Measurements from ENCODE around the gene PPP2R1B.
A peak's percentile ranks its signal among the peaks of the same experiment; 100 is the strongest.
"Not testable (repeated sequence)": the region's sequence is repeated elsewhere in the genome, so short reads cannot be mapped to it uniquely, and the experiment has no call there.

The PPP2R1B gene

DNA sequence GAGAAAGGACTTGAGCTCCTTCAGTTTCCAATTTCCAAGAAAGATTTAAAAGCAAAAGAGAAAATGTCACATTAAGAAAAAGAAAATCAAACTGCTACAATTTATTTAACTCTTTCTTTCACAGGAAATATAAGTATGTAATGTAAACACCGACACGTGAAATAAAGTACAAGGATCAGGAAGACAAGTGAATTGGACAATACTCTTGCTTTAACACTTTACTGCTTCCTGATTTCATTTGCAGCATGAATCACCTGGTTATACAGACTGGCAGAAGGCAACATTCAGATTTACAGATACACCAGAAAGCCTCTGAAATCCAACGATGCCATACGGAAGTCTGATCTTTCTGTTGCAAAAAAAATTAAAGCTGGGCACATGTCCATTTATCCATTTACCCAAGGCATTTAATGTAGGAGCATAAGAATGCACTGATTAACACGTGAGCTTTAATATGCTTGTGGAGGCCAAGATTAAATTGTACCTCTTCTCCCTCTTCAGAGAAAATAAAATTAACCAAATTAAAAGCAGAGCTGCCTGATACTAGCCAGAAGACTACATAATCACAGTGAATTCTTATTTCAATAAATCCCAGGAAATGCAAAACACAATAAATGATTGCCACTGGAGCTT, 16.0 kb upstream of the PPP2R1B start:
- no peak for DNase-seq

DNA sequence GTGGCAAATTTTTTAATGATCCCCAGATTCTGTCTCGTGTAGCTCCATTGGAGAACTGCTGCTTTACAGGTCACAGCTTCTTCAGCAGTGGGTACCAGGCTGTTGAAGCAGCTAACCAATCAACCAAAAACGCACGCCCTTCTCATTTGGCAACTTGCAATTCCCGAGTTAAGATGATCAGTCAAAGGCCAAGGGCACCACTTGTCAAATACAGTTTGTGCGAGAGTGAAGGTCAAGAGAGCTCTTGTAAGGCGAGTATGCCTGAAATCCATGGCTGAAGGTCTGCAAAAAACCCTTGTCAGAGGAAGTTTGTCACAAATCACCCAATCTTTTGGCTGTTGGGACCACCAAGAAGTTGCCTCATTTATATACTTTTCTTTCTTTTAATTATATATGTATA, 12.9 kb upstream of the PPP2R1B start:
- no peak for DNase-seq

DNA sequence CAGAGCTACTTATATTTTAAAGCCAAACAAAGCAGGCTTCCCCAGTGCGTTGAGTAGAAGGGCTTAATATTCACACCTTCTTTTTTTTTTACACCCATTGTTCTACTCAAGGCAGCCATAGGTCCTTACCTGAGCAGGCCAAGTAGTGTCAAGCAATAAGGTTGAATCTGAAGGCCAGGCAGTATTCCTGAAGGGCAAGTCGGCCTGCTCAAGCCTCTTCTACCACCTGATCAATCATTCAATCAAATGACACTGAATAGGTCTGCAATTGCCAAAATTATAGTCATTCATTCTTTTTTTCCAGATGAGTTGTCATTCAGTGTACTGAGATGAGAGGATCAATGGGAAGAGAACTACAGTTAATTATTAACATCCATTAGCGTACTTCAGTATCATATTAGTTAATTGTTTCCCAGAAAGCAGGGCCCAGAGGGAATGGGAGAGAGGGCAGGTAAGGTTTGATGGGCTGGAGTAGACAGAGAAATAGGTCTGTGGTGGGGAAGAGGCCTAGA, 11.9 kb upstream of the PPP2R1B start:
- no peak for DNase-seq

DNA sequence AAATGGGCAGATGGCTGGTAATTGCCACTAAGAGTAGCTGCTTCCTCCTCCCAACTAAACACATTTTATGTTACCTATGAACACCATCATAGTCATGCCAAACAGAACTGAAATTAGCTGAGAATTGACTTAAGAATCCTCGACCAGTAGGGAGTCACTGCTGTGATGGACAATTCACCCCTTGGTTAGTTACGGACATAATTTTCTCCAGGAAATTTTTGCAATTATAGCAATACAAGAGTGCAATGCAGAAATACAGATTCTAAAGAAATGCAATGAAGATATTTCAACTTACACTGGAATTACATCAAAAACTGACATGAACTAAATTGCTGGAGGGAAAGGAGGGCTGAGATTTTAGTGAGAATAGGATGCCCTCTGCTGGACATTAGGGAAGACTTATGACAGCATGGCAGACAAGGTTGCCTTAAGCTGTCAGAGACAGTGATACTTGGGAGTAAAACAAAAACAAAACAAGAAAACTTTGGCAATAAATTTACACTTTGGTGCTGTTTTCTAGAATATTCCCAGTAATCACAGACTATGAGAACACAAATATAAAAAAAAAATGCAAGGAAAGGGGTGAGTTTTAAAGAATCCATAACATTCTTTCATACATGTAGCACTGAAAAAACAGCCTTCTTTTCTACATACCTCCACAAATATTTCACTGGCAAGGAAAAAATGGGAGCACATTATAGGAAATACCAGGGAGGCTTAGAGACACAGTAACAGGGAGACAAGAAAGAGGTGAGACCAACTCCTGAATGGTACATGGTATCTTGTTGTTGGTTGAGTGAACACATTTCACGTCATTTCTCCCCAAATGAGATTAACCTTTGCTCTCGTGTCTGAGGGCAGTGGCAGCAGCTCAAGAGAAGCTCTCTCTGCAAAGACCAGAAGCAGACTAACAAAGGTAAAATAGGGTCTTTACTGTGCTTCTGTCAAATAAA, 11.2 kb upstream of the PPP2R1B start:
- peak; percentile 53 for DNase-seq

DNA sequence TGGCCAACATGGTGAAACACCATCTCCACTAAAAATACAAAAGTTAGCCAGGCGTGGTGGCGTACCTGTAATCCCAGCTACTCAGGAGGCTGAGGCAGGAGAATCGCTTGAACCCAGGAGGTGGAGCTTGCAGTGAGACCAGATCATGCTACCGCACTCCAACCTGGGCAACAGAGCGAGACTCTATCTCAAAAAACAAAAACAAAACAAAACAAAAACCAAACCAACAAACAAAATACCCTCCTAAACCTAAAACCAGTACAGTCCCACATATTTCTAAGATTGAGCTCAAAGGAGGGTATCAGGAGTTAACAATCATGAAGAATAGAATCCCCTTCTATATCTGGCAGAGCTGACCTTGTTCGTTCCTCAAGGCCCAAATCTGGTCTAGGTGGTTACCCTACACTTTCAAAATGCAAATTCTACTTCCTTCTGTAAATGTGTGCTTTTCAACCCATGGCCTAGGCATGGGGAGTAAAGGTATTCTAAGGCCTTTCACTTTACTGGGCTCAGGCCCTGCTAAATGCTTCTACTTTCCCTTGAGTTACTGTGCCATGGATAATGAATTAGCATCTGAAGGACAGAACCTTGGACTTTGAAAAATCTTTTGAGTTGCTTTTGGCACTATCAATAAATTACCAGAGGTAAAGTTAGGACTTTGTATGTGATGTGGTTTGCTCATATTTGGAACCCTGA, 10.4 kb upstream of the PPP2R1B start:
- DNase-seq: no peak

DNA sequence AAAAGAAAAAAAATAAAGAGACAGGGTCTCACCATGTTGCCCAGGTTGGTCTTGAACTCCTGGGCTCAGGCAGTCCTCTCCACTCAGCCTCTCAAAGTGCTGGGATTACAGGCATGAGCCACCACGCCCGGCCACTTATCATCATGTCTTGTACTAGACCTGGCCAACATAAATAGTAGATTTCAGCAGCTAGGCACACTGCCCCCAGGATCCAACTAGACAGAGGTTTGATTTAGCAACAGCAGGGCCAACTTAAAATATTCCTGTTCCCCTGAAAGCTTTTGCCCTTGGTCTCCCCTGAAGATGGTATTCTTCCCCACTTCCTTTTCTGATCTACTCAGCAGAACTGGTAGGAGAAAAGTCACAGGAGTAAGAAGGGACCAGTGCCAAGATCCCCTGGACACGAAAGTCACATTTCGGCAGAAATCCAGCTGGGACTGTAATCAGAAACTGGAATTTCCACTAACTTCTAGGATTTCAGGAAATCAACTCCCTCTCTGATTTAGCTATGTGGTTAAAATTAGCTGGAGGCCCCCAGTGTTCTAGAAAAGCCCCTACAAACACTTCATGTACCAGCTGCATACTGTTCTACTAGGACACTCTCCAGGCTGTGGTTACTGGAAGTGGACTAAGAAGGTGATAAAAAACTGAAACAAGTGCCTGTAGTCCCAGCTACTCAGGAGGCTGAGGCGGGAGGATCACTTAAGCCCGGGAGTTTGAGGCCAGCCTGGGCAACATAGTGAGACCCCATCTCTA, 8.9 kb upstream of the PPP2R1B start:
- DNase-seq: no peak

DNA sequence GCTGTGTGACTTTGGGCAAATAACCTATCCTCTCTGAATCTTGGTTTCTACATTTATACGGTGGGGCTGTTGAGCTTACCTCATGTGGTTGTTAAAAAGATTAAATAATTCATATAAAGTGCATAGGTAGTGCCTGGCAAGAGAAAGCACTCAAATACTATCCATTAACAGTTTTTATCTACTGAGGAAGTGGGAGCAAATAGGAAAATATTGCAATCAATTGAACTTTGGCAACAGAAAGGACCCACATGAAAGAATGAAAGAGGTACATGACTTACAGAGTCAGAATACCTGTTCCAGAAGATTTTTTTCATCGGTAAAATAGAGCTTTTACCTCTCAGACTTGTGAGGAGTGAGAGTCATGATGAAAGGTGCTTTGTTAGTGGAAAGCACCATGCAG, 6.3 kb upstream of the PPP2R1B start:
- no peak for DNase-seq

DNA sequence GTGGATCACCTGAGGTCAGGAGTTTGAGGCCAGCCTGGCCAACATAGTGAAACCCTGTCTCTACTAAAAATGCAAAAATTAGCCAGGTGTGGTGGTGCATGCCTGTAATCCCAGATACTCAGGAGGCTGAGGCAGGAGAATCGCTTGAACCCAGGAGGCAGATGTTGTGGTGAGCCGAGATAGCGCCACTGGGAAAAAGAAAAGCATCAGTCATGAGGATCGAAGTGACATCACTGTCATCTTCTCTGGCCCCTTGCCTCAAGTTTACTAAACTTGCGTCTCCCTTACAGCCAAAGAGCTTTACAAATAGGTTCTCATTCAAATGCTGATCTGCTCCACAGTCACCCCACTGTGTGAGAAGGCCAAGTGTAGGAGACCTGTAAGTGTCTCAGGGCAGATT, 5.0 kb upstream of the PPP2R1B start:
- not testable (repeated sequence) for DNase-seq

DNA sequence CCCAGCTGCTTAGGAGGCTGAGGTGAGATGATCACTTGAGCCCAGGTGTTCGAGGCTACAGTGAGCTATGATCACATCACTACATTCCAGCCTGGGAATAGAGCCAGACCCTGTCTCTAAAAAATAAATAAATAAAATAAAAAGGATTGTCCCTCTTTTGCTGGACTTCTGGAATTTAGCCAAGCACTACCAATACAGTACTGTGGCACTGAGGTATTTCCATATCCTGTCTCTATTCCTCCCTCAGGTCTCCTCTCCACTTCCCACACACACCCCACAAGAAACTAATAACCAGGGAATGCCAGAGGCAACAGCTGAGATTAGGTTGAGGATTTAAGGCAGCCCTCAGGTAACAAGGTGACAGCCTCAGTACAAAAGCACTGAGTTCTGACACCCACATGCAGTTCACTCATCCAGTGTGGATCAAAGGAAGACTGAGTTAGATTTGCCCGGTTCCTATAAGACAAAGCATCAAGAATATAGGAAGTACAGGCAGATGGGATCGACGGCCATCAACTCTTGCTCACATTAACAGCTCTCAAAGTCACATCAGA, 4.5 kb upstream of the PPP2R1B start:
- DNase-seq: no peak

DNA sequence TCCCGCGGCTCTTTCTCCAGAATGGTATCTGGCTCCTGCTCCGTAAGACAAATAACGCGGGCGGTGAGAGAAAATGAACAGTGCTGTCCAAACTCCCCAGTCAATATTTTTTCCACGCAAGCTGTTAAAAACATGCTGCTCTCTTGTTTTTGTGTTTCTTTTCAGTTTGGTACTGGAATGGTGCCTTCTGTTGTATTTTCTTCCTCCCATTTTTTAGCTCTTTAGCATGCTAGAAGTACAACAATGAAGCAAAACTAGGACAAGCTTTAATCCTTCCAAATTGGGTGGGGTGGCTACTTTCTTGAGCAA, 599 bp upstream of the PPP2R1B start:
- DNase-seq: no peak

DNA sequence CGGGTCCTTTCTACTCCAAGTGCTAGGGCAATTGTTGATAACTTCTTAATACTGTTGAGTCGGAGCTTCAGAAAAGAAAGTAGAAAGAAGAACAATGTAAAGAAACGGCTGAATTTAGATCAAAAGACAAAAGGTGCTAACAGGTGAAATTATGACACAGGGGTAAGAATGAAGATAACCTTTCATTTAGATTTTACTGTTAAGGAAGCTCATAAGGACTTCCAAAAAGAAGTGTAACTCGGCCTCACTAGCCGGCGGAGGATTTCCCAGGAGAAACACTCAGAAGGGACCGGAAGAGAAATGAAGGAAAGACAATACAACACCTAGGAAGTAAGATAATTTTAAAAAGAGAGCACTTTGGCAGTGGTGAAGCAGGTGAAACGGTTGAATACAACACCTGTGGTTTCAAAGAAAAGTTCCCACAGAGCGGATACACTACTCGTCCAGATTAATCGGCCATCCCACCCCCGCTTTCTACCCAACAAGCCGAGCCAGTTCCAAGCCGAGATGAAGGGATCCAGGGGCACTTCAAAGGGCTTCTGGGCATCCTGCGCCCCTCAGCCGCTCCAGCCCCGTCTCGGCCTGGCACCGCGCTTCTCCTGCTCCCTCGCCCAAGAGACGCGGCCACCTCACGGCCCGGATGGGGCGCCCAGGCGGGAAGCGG, 737 bp downstream of the PPP2R1B start:
- no peak for DNase-seq

DNA sequence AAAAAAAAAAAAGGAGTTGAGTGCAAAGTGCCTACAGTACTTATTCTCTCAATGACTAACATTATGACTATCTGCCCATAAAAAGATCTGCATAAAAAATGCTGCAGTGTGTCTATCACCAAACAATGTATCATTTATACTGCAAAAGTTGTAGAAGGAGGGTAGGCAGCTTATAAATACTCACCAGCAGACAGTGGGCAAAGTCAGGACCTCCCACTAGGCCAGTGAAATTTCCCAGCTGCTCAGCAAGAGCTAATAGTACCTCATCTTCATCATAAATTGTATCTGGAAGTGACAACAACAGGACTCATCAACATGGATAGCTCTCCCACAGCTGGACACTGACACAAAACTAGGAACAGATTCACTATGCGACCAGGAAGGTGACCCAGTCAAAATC, 1.6 kb downstream of the PPP2R1B start:
- no peak for DNase-seq

DNA sequence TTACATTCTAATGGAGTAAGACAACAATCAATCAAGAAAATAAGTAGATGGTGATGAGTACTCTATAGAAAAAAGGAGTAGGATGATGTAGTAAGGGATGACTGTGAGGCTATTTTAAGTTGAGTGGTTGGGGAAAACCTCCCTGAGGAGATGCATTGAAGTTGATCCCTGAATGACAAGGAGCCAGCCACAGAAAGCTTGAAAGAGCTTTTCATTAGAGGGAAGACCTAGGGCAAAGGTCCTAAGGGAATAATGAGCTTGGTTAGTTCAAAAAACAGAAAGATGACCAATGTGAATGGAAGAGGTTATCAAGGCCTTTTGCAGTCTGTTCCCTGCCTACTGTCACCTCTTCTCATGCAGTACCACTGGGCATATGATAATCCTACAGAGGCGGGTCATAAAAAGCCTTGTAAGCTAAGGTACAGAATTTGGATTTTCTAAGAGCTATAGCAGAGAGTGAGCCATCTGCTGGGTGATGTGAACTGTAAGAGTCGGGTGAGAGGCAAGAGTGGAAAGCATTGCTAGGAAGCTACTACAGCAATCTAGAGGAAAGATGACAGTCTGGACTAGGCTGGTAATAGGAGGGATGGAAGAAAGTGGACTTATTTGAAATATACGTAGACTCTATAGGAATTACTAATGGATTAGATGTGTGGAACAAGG, 3.1 kb downstream of the PPP2R1B start:
- DNase-seq: no peak

DNA sequence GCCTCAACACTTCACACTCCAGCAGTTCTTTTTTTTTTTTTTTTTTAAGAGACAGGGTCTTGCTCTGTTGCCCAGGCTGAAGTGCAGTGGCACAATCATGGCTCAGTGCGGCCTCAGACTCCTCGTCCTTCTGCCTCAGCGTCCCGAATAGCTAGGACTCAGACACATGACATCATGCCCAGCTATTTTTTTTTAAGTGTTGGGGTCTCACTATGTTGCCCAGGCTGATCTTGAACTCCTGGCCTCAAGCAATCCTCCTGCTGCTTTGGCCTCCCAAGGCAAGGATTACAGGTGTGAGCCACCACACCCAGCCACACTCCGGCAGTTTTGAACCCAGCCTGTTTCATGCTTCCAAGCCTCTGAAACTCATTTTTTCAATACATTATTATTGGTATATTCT, 3.7 kb downstream of the PPP2R1B start:
- no peak for DNase-seq

DNA sequence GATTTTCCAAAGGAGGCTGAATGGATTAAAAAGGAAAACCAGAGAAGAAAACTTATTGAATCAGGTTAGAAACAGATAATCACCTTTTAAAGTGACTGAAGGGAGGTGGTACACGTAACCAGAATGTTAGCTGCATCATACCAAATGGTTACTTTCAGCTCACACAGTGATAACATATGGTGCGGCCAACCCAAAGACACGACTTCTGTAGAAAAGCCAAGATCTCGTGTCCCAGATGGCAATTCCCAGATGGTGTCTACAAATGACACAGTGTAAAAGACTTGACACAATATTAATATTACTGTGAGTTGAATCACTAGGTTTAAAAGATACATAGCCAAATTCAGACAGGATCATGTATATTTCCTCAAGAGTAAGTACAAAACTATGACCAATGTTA, 5.2 kb downstream of the PPP2R1B start:
- no peak for DNase-seq

DNA sequence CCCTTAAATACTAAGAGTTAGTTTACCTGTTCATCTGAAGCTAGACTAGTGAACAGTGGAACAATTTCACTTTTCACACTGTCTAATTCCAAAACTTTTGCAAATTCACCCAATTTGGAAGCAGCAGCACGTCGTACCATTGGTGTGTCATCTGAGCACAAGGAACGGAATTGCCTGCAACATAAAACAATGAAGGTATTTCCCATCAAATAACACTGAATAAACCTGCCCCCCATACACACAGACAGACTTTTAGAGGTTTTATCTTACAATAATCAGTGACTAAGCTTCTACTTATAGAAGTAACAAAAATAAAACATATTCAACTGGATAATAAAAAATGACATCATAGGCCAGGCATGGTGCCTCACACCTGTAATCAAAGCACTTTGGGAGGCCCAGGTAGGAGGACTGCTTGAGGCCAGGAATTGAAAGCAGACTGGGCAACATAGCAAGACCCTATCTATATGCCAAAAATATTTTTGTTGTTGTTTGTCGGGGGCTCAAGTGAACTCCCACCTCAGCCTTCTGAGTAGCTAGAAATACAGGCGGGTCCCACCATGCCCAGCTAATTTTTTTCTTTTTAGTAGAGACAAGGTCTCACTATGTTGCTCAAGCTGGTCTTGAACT, 6.3 kb downstream of the PPP2R1B start:
- no peak for DNase-seq

DNA sequence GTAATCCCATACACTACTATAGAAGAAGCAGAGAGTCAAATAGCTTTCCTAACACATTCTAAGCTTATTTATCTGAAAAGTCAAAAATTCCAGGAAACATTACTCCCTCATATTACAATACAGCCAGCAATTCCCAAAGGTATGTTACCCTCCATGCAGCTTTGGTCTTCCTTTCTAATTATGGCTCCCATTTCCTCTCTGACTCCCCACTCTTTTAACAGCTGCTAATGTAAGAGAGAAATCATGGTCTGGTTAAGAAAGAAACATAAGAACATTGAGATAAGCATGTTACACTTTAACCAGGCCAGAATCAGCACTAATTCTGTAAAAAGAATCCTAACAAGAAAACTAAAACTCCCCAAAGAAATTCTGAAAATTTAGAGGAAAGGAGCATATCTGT, 6.8 kb downstream of the PPP2R1B start:
- DNase-seq: no peak

DNA sequence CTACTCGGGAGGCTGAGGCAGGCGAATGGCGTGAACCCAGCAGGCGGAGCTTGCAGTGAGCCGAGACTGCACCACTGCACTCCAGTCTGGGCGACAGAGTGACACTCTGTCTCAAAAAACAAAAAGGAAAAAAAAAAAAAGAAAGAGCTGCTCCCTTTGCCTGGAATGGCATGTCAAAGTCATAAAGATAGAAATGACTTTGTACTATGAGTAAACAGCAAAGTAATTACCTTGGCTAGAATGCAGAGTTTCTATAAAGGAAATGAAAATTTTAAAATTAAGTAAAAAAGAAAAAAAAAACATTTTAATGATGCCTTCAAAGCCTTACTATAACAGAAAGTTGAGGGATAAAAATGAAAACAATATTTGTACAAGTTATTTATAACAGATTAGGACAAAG, 10.1 kb downstream of the PPP2R1B start:
- no peak for DNase-seq

DNA sequence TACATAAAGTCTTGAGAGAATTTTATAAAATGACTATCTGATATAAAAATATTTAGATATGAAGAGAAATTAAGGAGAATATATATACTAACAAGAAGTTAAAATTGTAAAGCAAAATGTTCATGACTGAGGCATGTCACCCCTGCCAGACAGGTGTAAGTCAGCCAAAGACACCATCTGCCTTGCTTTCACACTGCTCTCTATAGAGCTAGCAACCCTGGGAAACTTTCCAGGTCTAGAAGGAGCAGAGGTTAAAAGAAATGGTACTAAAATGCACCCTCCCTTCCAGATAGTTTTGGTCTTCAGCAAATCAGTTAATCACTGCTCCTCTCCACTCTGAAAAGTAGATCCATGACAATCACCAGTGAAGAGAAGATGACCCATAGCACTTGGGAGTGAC, 16.5 kb downstream of the PPP2R1B start:
- DNase-seq: no peak

DNA sequence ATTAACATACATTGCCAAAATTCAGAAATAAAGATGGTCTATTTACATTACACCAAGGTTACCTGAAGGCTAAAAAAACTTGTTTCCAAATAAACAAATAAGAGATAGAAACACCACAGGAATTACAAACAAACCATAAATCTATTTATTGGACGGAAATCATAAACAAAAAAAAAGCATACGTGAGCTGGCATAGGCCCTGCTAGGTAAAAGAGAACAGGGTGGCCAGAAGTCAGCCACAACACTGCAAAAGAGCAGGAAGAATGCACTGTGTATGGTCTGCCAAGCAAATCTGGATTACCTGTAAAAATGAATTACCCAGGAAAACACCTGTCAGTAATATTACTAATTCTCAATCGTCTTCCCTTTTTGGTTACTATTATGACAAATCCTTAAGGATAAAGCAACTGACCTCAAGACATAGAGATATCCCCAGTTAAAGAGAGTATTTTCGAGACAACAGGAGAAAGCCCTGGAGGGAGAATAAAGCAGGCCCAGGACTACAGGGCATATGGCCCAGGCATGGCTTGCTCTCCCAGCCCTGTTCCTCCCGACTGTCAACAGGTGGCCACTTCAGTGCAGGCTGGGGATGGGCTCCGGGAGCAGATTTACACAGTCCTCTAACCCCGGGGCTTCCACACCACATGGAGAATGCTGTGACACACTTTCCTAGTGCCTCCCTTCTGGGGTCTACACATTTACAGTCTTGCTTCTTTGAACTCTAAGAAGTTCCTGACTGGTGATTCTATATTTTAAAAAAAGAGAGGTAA, 18.0 kb downstream of the PPP2R1B start:
- no peak for DNase-seq

Measured in amniotic stem cell (primary cell).